CD4-positive, alpha-beta T cell (primary cell): ENCODE results near the gene LAX1. TPM values are rescaled to one million over a fixed set of nuclear protein-coding genes. Genes with fewer than 3 reads are reported as not detected.
"Not testable (repeated sequence)": the region's sequence is repeated elsewhere in the genome, so short reads cannot be mapped to it uniquely, and the experiment has no call there.

Source experiments
- ATAC-seq: fragments of 200-7000 bp; cut with Tn5 transposase; one replicate; pipeline ENCODE4 v1.10.0; 2022; ENCODE audit warnings: mild to moderate bottlenecking; ENCODE audit not compliant: poor library complexity
- CTCF ChIA-PET: fragments of 350-600 bp; sonication (Branson Sonifier 250); formaldehyde crosslinking; loops from one replicate; lab custom pipeline; 2021; ENCODE audit warnings: antibody characterized with exemption, inconsistent platforms; lab: Charles Lee
- POLR2A ChIA-PET: fragments of 350-600 bp; sonication (Branson Sonifier 250); formaldehyde crosslinking; loops from one replicate; lab custom pipeline; 2021; ENCODE audit warnings: antibody characterized with exemption, inconsistent platforms; lab: Charles Lee
- DNase-seq, 14 experiments: peaks; one replicate each; pipeline ENCODE4 v3.0.0-alpha.2; 2013 to 2020; ENCODE audit warnings: mixed read lengths in 2 of 14
- H3K27ac ChIP-seq, 2 donors: one replicate each; pipeline versions ENCODE4 v1.5.1 to v1.7.0; 2013; ENCODE audit warnings: low read length in 2 of 2, low read depth in 1 of 2, mild to moderate bottlenecking in 1 of 2
- H3K27me3 ChIP-seq, 2 experiments: 1 replicate in 1 of 2; 2 replicates in 1 of 2; pipeline versions ENCODE4 v1.6.1 to v1.7.0; 2013; ENCODE audit warnings: low read length in 2 of 2, control low read depth in 1 of 2, mild to moderate bottlenecking in 1 of 2, moderate library complexity in 1 of 2; ENCODE audit not compliant: insufficient read depth in 2 of 2, control insufficient read depth in 1 of 2
- H3K36me3 ChIP-seq: one replicate; pipeline ENCODE4 v1.6.1; 2013; ENCODE audit warnings: low read length, control low read depth; ENCODE audit not compliant: insufficient read depth
- H3K4me1 ChIP-seq: one replicate; pipeline ENCODE4 v1.6.1; 2013; ENCODE audit warnings: low read length, control low read depth; ENCODE audit not compliant: insufficient read depth
- H3K4me3 ChIP-seq: one replicate; pipeline ENCODE4 v1.5.1; 2013; ENCODE audit warnings: mild to moderate bottlenecking, low read length, moderate library complexity
- H3K9me3 ChIP-seq, 2 experiments: 1 replicate in 1 of 2; 2 replicates in 1 of 2; pipeline versions ENCODE4 v1.6.1 to v1.7.0; 2013; ENCODE audit warnings: low read length in 2 of 2, mild to moderate bottlenecking in 2 of 2, control low read depth in 1 of 2, moderate library complexity in 1 of 2; ENCODE audit not compliant: control insufficient read depth in 1 of 2, insufficient read depth in 1 of 2
- H3K27ac Mint-ChIP-seq: one replicate; pipeline ENCODE4 v1.8.0; 2020; ENCODE audit warnings: mixed read lengths
- H3K27me3 Mint-ChIP-seq: one replicate; pipeline ENCODE4 v1.8.0; 2021; ENCODE audit warnings: mixed read lengths
- H3K36me3 Mint-ChIP-seq: one replicate; pipeline ENCODE4 v1.8.0; 2021; ENCODE audit warnings: low read depth, mixed read lengths
- H3K4me1 Mint-ChIP-seq: one replicate; pipeline ENCODE4 v1.8.0; 2021; ENCODE audit warnings: low read depth, mixed read lengths
- H3K4me3 Mint-ChIP-seq: one replicate; pipeline ENCODE4 v1.8.0; 2020; ENCODE audit warnings: mild to moderate bottlenecking, mixed read lengths
- H3K9me3 Mint-ChIP-seq: one replicate; pipeline ENCODE4 v1.8.0; 2020; ENCODE audit warnings: mixed read lengths
- intact Hi-C, 2 experiments: fragments of 100-400 bp; cut with DNase I in 1 of 2; cut with micrococcal nuclease in 1 of 2; formaldehyde crosslinking; loops; one replicate each; pipeline versions ENCODE4 v1.15.1 to v1.9.0; 2023 to 2025; cut with DNase I, micrococcal nuclease
- total RNA-seq, 174 experiments: library from RNA in 2 of 174; stranded (reverse) in 2 of 174; gene quantifications; one replicate each; pipeline ENCODE4 v1.2.3 and lab custom pipeline; 2021 to 2026
- TF ChIP-seq, protein P1 (sequence below): fragments of 200-600 bp; IDR thresholded peaks from one replicate; pipeline ENCODE4 v1.8.0; 2022; ENCODE audit warnings: antibody characterized with exemption, mild to moderate bottlenecking

Gene LAX1
- total RNA-seq, 2 experiments from 2014 or later, result 16.6 to 18.3 TPM

DNA sequence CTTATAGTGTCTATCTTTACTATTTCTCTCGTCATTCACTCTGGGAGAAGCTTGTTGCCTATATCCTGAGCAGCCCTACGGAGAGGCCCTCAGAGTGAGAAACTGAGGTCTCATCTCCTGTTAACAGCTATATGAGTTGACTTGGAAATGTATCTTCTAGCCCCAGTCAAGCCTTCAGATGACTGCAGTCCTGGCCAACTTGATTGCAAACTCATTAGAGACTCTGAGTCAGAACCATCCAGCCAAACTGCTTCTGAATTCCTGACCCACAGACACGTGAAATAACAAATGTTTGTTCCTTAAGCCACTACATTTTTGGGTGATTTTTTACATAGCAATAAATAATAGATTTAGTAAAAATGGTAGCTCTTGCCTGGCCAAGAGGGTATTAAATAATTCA, 26.5 kb downstream of the LAX1 start:
- Mint-ChIP-seq H3K36me3 (peaks cover 11% of the 10 kb centered on the region), H3K27me3 (no peaks in the 10 kb centered on the region), H3K27ac (no peak overlapping the region), H3K4me1 (peaks cover 15% of the 10 kb centered on the region), H3K4me3 (no peak overlapping the region), H3K9me3 (no peaks in the 10 kb centered on the region)
- DNase-seq, result no peak
- POLR2A ChIA-PET, result interaction anchor here (1.4 kb wide), 1 partner anchor 26 kb away, joined by 3 read pairs; the partner anchor contains the start of gene LAX1
- CTCF ChIA-PET, result interaction anchor here (1.1 kb wide), 1 partner anchor 15 kb away, joined by 3 read pairs; no protein-coding TSS in a partner anchor
- Histone ChIP-seq H3K27me3 (no peaks in the 10 kb centered on the region), H3K4me3 (no peak overlapping the region), H3K4me1 (peaks cover 9% of the 10 kb centered on the region), H3K27ac (no peak overlapping the region), H3K9me3 (no peaks in the 10 kb centered on the region), H3K36me3 (no peaks in the 10 kb centered on the region)
- intact Hi-C loops, result loop anchor here (5.0 to 10.0 kb wide), 4 partner anchors 34 to 1447 kb away; partner anchors contain the start of genes PPP1R12B (in 1 of the 2) and UBE2T (in 1 of the 2)
- TF ChIP-seq, protein P1, sequence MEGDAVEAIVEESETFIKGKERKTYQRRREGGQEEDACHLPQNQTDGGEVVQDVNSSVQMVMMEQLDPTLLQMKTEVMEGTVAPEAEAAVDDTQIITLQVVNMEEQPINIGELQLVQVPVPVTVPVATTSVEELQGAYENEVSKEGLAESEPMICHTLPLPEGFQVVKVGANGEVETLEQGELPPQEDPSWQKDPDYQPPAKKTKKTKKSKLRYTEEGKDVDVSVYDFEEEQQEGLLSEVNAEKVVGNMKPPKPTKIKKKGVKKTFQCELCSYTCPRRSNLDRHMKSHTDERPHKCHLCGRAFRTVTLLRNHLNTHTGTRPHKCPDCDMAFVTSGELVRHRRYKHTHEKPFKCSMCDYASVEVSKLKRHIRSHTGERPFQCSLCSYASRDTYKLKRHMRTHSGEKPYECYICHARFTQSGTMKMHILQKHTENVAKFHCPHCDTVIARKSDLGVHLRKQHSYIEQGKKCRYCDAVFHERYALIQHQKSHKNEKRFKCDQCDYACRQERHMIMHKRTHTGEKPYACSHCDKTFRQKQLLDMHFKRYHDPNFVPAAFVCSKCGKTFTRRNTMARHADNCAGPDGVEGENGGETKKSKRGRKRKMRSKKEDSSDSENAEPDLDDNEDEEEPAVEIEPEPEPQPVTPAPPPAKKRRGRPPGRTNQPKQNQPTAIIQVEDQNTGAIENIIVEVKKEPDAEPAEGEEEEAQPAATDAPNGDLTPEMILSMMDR, result no peak
- no peak for ATAC-seq

- H3K4me1 Mint-ChIP-seq, result peaks cover 24% of the 10 kb centered on the region
- POLR2A ChIA-PET, result no interaction called here
- CTCF ChIA-PET, result interaction anchor here (0.7 to 0.9 kb wide), 2 partner anchors 167 to 720 kb away, joined by 4 read pairs; no protein-coding TSS in a partner anchor
- Histone ChIP-seq H3K9me3 (no peaks in the 10 kb centered on the region), H3K27ac (no peak overlapping the region), H3K27me3 (no peaks in the 10 kb centered on the region), H3K36me3 (peaks cover 5% of the 10 kb centered on the region), H3K4me1 (peaks cover 12% of the 10 kb centered on the region), H3K4me3 (no peak overlapping the region)
- no peak overlapping the region for H3K4me3 Mint-ChIP-seq
- H3K27me3 Mint-ChIP-seq, result no peaks in the 10 kb centered on the region
- no peak for ATAC-seq
- peaks cover 18% of the 10 kb centered on the region for H3K36me3 Mint-ChIP-seq
- TF ChIP-seq, protein P1, result no peak
- H3K9me3 Mint-ChIP-seq, result no peaks in the 10 kb centered on the region
- intact Hi-C loops, result loop anchor here (5.0 to 10.0 kb wide), 4 partner anchors 35 to 1448 kb away; partner anchors contain the start of genes PPP1R12B (in 1 of the 2) and UBE2T (in 1 of the 2)
- H3K27ac Mint-ChIP-seq, result no peak overlapping the region
- DNase-seq, result no peak
Measured at GRCh38 chr1:203792486-203792885, 27.5 kb downstream of the LAX1 start.

DNA sequence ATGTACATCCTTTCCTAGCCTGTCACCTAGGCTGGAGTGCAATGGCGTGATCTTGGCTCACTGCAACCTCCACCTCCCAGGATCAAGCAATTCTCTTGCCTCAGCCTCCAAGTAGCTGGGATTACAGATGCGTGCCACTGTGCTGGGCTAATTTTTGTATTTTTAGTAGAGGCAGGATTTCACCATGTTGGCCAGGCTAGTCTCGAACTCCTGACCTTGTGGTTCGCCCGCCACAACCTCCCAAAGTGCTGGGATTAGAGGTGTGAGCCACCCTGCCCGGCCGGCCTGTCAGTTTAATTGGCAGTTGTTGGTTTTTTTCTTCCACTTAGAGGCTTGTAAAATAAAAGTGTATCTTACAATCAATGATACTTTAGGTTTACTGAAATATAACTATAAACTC, 28.6 kb downstream of the LAX1 start:
- intact Hi-C loops, result loop anchor here (5.0 to 10.0 kb wide), 4 partner anchors 36 to 1449 kb away; partner anchors contain the start of genes PPP1R12B (in 1 of the 2) and UBE2T (in 1 of the 2)
- not testable (repeated sequence) for ATAC-seq

More for the DNA sequence above, 28.6 kb downstream of the LAX1 start:
- H3K36me3 ChIP-seq, result peaks cover 14% of the 10 kb centered on the region
- ChIA-PET POLR2A (interaction anchor here (1.8 kb wide), 1 partner anchor 29 kb away, joined by 19 read pairs; the partner anchor contains the start of gene LAX1), CTCF (interaction anchor here (1.4 kb wide), 1 partner anchor 168 kb away, joined by 5 read pairs; no protein-coding TSS in a partner anchor)
- not testable (repeated sequence) for DNase-seq, H3K4me3 ChIP-seq, H3K27me3 Mint-ChIP-seq, H3K9me3 Mint-ChIP-seq, H3K27ac ChIP-seq, H3K27me3 ChIP-seq, H3K4me3 Mint-ChIP-seq, H3K9me3 ChIP-seq
- H3K36me3 Mint-ChIP-seq, result peaks cover 29% of the 10 kb centered on the region
- peak overlapping the region; percentile 62 for H3K27ac Mint-ChIP-seq
- H3K4me1 Mint-ChIP-seq, result peaks cover 35% of the 10 kb centered on the region
- H3K4me1 ChIP-seq, result peaks cover 22% of the 10 kb centered on the region
